SU-DHL-6 (cell line): ENCODE measurements around the gene HTATSF1.

Experiments
- H2AFZ ChIP-seq: fragments of 200-600 bp; sonication (generic); 2 replicates; pipeline ENCODE4 v1.6.1; 2014; ENCODE audit warnings: low read depth, mild to moderate bottlenecking, moderate library complexity, mixed read lengths, antibody characterized with exemption, low read length; ENCODE audit not compliant: severe bottlenecking
- H3F3A ChIP-seq: fragments of 200-600 bp; shearing (Covaris generic); 2 replicates; pipeline ENCODE4 v1.6.0; 2016; ENCODE audit warnings: antibody characterized with exemption, mild to moderate bottlenecking; ENCODE audit not compliant: insufficient read depth
- H3K27ac ChIP-seq: fragments of 200-600 bp; sonication (generic); 2 replicates; pipeline ENCODE4 v1.5.1; 2016; ENCODE audit warnings: low read depth, mild to moderate bottlenecking, low read length, moderate library complexity, mixed read lengths
- H3K27me3 ChIP-seq: fragments of 200-600 bp; sonication (generic), shearing (Covaris generic); 2 replicates; pipeline ENCODE4 v1.6.0; 2014; ENCODE audit warnings: mild to moderate bottlenecking, low read length
- H3K36me3 ChIP-seq: fragments of 200-600 bp; sonication (generic); 2 replicates; pipeline ENCODE4 v1.6.1; 2014; ENCODE audit warnings: mild to moderate bottlenecking, low read length, mixed read lengths
- H3K4me2 ChIP-seq: fragments of 300-600, 200-600 bp; shearing (Covaris generic), sonication (generic); 2 replicates; pipeline ENCODE4 v1.6.0; 2014; ENCODE audit warnings: low read length, low read depth, mild to moderate bottlenecking; ENCODE audit not compliant: poor library complexity, severe bottlenecking
- H3K4me3 ChIP-seq: fragments of 200-600 bp; sonication (generic); 2 replicates; pipeline ENCODE4 v1.5.1; 2014; ENCODE audit warnings: antibody characterized with exemption, low read length, mild to moderate bottlenecking, mixed read lengths; ENCODE audit not compliant: insufficient read depth, poor library complexity, severe bottlenecking
- H3K79me2 ChIP-seq: fragments of 200-600 bp; sonication (generic); 2 replicates; pipeline ENCODE4 v1.6.1; 2014; ENCODE audit warnings: mild to moderate bottlenecking, low read length, moderate library complexity; ENCODE audit not compliant: insufficient read depth
- H3K9ac ChIP-seq: fragments of 200-600 bp; sonication (generic); 2 replicates; pipeline ENCODE4 v1.7.0; 2014; ENCODE audit warnings: mild to moderate bottlenecking, low read length
- H3K9me2 ChIP-seq: fragments of 200-600 bp; sonication (generic); replicated peaks from 2 replicates; pipeline ENCODE4 v1.6.1; 2014; ENCODE audit warnings: low read length; ENCODE audit not compliant: insufficient read depth
- H3K9me3 ChIP-seq: fragments of 200-600 bp; sonication (generic); 2 replicates; pipeline ENCODE4 v1.6.1; 2014; ENCODE audit warnings: low read length, mixed read lengths; ENCODE audit not compliant: insufficient read depth
- H4K20me1 ChIP-seq: fragments of 200-600 bp; sonication (generic); 2 replicates; pipeline ENCODE4 v1.6.1; 2014; ENCODE audit warnings: low read depth, mild to moderate bottlenecking, antibody characterized with exemption, low read length, moderate library complexity, mixed read lengths
- EZH2phosphoT487 ChIP-seq: fragments of 200-600 bp; sonication (generic), shearing (Covaris generic); conservative IDR thresholded peaks from 2 replicates; pipeline ENCODE4 v1.6.1; 2018; ENCODE audit warnings: mild to moderate bottlenecking, antibody characterized with exemption, low read length, moderate library complexity, mixed read lengths
- TF ChIP-seq, protein P1 (sequence below): fragments of 200-600 bp; sonication (generic); IDR thresholded peaks from one replicate; pipeline ENCODE4 v1.5.1; 2017; ENCODE audit warnings: antibody characterized with exemption, mild to moderate bottlenecking, low read length, moderate library complexity; ENCODE audit not compliant: insufficient read depth, poor library complexity, severe bottlenecking

Gene HTATSF1

DNA sequence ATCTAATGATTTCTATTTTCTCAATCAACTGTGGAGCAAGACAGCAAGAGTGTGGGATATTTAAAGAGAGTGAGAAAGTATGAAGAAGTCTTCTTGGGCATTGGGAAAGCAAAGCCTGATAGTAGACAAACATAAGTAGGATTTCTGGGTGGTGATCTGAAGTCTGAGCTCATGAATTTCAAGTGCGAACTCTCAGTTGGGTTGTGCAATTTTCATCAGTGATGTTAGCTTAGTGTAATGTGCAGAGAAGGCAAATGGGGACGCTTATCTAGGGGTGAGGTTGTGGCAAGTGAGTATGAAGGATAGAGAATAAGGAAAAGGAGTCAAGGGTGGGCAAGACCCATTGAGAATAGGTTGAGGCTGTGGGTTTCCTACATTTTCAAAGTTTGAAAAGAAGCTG lies 58.3 kb downstream of the HTATSF1 start:
- Histone ChIP-seq H3K36me3 (no peaks in the 10 kb centered on the region), H3K4me2 (no peak overlapping the region), H4K20me1 (no peaks in the 10 kb centered on the region), H3K79me2 (no peaks in the 10 kb centered on the region), H3K9me3 (no peaks in the 10 kb centered on the region), H3F3A (no peaks in the 10 kb centered on the region), H3K4me3 (no peak overlapping the region), H3K27ac (no peak overlapping the region), H3K9ac (no peak overlapping the region), H3K27me3 (no peaks in the 10 kb centered on the region), H2AFZ (no peak overlapping the region), H3K9me2 (no peaks in the 10 kb centered on the region)
- TF ChIP-seq EZH2phosphoT487, result no peak
- TF ChIP-seq, protein P1, sequence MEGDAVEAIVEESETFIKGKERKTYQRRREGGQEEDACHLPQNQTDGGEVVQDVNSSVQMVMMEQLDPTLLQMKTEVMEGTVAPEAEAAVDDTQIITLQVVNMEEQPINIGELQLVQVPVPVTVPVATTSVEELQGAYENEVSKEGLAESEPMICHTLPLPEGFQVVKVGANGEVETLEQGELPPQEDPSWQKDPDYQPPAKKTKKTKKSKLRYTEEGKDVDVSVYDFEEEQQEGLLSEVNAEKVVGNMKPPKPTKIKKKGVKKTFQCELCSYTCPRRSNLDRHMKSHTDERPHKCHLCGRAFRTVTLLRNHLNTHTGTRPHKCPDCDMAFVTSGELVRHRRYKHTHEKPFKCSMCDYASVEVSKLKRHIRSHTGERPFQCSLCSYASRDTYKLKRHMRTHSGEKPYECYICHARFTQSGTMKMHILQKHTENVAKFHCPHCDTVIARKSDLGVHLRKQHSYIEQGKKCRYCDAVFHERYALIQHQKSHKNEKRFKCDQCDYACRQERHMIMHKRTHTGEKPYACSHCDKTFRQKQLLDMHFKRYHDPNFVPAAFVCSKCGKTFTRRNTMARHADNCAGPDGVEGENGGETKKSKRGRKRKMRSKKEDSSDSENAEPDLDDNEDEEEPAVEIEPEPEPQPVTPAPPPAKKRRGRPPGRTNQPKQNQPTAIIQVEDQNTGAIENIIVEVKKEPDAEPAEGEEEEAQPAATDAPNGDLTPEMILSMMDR, result no peak
